GM12878 (cell line): Measurements from ENCODE around the gene POLR1A.

Source experiments
- CTCF ChIP-seq, 3 experiments: IDR thresholded peaks in 2 of 3; conservative IDR thresholded peaks in 1 of 3; 2 replicates each; pipeline ENCODE4 v1.5.1; 2011; ENCODE audit warnings: low read depth in 3 of 3, low read length in 3 of 3, mild to moderate bottlenecking in 3 of 3, control low read depth in 2 of 3, moderate library complexity in 2 of 3, inconsistent platforms in 1 of 3, mixed read lengths in 1 of 3; ENCODE audit not compliant: control insufficient read depth in 2 of 3, insufficient read depth in 1 of 3; ENCODE audit errors: extremely low read depth in 1 of 3
- E2F4 ChIP-seq: IDR thresholded peaks from 2 replicates; pipeline ENCODE4 v1.6.1; 2012; ENCODE audit warnings: low read depth, low read length, improper control_type of control experiment
- NBN ChIP-seq: fragments of 450-650 bp; IDR thresholded peaks from 2 replicates; pipeline ENCODE4 v1.6.1; 2016
- PBX3 ChIP-seq: IDR thresholded peaks from 2 replicates; pipeline ENCODE4 v1.6.1; 2011; ENCODE audit warnings: mild to moderate bottlenecking, low read depth, low read length, moderate library complexity; ENCODE audit not compliant: insufficient replicate concordance
- PRDM15 ChIP-seq: fragments of 450-650 bp; formaldehyde crosslinking; IDR thresholded peaks from 2 replicates; pipeline ENCODE4 v1.4.0; 2020; ENCODE audit warnings: mild to moderate bottlenecking, moderate library complexity
- SP1 ChIP-seq: IDR thresholded peaks from one replicate; pipeline ENCODE4 v1.6.1; 2011; ENCODE audit warnings: low read depth, low read length
- SREBF2 ChIP-seq: IDR thresholded peaks from 2 replicates; pipeline ENCODE4 v1.6.1; 2012; ENCODE audit warnings: mild to moderate bottlenecking, low read length
- SUZ12 ChIP-seq: fragments of 200-600 bp; sonication (generic); IDR thresholded peaks from one replicate; pipeline ENCODE4 v1.6.1; 2018; ENCODE audit warnings: antibody characterized with exemption, mild to moderate bottlenecking; ENCODE audit not compliant: unreplicated experiment
- TCF7 ChIP-seq: IDR thresholded peaks from 2 replicates; pipeline ENCODE4 v1.6.1; 2014; ENCODE audit warnings: antibody characterized with exemption, borderline replicate concordance
- USF2 ChIP-seq: IDR thresholded peaks from 2 replicates; pipeline ENCODE4 v1.6.1; 2011; ENCODE audit warnings: low read depth, low read length, improper control_type of control experiment, borderline replicate concordance

- no peak for TF ChIP-seq PBX3
- no peak for TF ChIP-seq SP1
- no peak for TF ChIP-seq USF2
- no peak for TF ChIP-seq CTCF (IDR thresholded peaks at IDR 0.05 in 2 of 3, conservative IDR thresholded peaks at IDR 0.05 in 1 of 3; ENCODE audit: control insufficient read depth in 2 of 3, extremely low read depth in 1 of 3, insufficient read depth in 1 of 3, low read depth in 3 of 3, low read length in 3 of 3)
- TF ChIP-seq SREBF2: no peak
- no peak for TF ChIP-seq TCF7
- TF ChIP-seq NBN: no peak
- TF ChIP-seq E2F4: no peak
- TF ChIP-seq PRDM15 (CRISPR knock-in tag): no peak
- TF ChIP-seq SUZ12: no peak
Measured at GRCh38 chr2:86011449-86011941, 94.2 kb downstream of the POLR1A start.
